Head of caudate nucleus (tissue), 42 donors: ENCODE measurements around the gene C18orf63.

Source experiments
- DNase-seq, 42 donors: peaks; one replicate each; pipeline versions ENCODE4 v3.0.0 to v3.0.0-alpha.2; 2020 to 2021; ENCODE audit warnings: mixed read lengths in 7 of 42
- intact Hi-C: fragments of 100-400 bp; cut with DNase I; formaldehyde crosslinking; loops from one replicate; pipeline ENCODE4 v1.15.0; 2022

C18orf63 gene

DNA sequence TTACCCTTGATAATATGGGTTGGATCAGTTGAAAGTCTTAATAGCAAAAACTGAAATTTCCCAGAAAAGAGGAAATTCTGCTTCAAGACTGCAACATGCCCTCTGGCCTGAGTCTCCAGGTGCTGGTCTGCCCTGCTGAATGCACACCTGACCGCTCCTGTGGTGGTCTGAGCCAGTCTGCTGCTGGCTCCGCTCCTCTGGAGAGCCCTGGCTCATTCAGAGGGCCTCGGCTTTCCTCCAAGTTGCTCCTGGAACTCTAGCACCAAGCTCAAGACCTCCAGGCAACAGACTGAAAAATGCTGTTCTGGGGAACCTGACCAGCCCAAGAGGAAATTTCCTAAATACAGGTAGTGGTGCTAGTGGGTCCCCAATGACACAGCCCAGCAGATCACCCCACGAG is 76.7 kb downstream of the C18orf63 start:
- peak in 4 of 42 donors; percentile 16 to 47 (median 31) for DNase-seq
- intact Hi-C loops, result no loop called here

DNA sequence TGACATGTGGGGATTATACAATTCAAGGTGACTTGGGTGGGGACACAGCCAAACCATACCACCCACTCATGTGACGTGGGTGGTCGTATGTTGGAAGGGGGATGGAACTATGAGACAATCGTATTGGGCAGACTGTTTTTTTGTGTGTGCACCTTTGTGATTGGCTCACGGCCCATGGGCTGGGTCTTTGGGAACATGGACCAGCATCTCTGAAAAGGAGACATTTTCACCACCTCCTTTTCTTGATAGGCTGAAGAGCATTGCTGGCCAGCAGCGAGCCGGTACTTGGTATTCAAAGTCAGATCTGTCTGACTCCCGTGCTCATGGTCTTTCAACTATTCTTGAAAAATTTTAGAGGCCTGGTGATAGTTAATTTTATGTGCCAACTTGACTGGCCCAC is 79.4 kb downstream of the C18orf63 start:
- intact Hi-C loops, result no loop called here
- no peak for DNase-seq

DNA sequence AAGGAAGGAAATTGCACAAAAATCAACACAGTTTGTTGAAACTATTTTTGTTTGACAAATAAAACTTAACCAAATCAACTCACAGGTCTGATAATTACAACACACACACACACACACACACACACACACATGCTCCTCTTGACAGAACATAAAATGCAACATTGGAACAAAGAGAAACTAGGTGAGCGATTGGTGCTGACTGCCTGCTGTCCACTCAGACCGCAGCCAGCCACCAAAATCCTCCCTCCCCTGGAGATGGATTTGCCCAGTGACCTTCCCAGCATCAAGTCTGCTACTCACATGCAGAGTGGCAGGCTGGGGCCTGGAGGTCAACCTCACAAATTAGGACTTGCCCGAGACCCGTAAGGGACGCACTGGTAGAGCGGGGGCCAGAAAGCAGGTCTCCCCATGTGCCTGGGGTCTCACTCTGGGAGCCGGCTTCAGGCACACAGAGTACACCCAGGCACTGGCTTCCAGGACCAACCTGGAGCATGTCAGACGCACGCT is 80.1 kb downstream of the C18orf63 start:
- intact Hi-C loops, result no loop called here
- DNase-seq, result no peak

DNA sequence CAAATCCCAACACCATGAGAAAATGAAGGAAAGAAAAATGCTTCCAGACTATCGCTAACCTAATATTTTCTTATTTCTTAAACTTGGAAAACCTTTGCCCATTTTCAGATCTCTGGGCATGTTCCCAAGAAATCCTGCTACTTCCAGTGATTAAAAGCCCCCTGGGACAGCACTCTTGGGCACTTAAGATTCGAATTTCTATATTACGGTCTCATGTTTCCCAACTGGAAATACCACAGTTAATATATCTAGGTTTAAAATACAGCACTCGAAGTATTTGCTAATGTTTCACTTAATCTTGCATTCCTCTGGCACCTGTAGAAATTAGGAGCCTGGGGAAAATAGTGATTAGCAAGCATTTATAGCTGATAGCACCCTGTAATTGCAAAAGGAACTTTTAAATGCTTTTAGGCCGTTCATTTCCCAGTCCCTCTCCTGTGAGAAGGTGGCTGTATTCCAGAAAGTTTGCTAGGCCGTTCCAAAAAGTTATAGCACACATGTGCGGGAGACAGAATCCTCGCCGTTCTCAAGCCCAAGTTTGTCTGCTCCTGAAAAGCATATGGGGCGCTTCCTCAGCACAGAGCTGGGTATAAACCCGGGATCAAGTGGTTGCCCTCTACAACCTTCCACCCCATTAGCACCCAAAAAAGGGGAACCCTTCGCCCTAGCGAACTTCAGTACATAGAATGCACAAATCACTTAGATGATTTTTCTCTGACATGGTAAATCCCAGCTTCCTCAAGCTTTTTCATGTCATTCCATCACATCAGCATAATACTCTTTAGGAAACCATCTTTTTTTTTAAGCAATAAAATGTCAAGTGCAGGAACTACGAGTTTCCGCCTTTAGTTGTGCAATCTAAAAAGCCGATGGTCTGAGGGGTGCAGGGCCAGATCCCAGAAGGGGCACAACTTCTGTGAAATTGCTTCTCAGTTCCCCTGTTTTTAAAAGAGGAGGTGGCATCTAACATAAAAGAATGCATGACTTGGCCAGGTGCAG is 80.8 kb downstream of the C18orf63 start:
- intact Hi-C loops, result no loop called here
- DNase-seq, result no peak

DNA sequence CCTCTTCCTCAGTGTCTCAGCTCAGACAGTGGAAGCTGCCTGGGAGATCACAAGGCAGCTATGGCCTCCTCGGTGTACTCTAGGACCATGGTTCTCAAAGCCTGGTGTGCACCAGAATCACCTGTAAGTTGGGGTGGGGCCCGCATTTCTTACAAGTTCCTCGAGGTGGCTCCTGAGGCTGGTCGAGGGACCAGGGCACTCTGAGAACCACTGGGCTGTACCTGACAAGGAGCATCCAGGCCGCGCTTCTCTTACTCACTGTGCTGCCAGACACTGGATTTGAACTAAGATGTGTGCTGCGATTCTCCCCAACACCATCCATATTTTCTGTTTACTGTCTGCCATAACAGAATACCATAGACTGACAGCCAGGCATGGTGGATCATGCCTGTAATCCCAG is 81.9 kb downstream of the C18orf63 start:
- DNase-seq, result no peak
- intact Hi-C loops, result no loop called here

DNA sequence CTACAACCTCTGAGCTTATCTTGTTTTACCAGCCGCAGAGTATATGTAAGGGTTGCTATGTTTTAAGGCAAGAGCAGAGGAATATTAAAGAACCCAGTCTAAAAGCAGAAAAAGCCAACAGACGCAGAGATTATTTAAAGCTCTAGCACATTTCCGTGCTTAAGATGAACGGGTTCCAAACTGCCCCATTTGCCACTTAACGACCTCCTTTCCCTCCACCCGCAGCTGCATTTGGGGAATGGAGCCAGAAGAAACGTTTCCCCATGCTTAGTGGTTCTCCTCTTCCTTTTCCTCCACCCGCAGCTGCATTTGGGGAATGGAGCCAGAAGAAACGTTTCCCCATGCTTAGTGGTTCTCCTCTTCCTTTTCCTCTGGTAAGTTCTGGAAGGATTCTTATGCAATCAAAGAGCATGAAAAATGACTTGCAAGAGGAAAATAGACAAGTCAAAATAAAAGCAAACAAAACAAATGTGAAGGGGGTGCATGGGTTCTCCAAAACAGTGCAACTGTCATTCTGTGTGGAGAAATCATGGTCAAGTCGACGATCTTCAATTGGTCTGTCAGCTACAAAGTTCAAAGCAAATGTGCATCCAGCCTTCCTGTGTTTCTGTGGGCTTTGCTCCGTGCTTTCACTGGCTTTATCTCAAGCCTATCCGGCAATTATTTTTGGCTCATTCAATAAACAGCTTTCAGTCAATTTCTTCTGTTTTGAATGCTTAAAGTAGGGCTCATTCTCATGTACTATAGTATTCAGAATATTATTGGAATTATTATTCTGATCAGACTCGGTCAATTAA is 83.7 kb downstream of the C18orf63 start:
- intact Hi-C loops, result no loop called here
- no peak for DNase-seq

DNA sequence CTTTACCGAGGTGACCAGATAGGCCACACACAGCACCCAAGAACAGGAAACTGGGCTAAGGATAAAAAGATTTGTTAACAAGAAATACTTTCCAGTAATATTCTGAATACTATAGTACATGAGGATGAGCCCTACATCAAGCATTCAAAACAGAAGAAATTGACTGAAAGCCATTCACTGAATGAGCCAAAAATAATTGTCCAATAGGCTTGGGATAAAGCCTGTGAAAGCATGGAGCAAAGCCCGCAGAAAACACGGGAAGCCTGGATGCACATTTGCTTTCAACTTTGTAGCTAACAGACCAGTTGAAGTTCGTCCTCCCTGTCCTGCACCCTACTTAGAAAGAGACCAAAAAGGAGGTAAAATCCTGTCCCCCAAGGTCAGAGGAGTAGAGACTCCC is 85.2 kb downstream of the C18orf63 start:
- no peak for DNase-seq
- intact Hi-C loops, result no loop called here

DNA sequence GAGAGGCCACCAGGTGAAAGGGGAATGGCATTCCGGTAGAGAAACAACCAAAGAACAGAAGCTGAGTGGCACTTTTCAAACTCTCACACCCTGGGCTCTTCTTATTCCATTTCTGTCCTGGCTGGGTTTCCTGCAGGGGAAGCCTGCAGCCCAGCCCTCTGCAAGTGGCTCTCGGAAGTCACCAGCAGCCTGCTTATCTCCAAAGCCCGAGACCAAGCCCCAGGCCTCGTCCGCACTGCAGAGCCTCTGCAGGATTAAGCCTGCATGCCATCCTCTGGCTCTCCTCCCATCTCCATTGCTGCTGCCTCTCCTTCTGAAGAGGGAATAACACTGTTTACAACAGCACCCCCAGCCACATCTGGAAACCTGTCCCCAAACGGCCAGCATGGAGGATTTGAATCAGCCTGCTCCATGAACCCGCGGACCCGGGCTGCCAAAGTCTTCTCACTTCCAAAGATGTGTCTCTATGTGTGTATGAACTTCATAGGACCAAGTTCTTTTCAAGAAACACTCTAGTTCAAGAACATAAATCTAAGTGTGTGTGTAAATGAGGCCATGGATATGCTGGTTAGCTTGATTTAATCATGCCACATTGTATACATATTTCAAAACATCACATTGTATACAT is 87.3 kb downstream of the C18orf63 start:
- intact Hi-C loops, result no loop called here
- no peak for DNase-seq

DNA sequence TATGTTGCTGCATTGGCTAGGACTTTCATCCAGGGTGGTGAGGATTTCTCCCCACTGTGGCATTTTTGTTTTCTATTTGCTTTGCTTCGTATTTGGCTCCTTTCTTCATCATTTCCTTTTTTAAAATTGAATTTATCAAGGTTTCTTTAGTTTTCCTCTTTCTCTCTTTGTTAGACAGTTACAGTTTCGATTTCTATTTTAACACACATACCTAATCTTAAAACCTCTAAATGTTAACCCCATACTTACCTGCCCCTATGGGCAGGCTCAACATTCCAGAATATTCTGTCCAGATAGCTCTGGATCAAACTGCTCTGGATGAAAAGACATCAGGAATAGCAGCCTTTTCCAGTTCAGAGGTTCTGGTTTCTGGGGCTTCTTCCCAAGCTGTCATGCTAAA is 92.2 kb downstream of the C18orf63 start:
- intact Hi-C loops, result no loop called here

More for the DNA sequence above, 92.2 kb downstream of the C18orf63 start:
- DNase-seq, result no peak
